ENCODE measurements around the gene VAC14. TPM values are rescaled to one million over a fixed set of nuclear protein-coding genes. Genes with fewer than 3 reads are reported as not detected.

The VAC14 gene
- total and polyA plus RNA-seq, 2 of the 8 experiments (the other 6 are each of a cell fraction or from before 2014, with no cell fraction given), result 56.0 to 108 TPM

GRCh38 chr16:70696952-70697593, 103.9 kb downstream of the VAC14 start:
- no peak overlapping the region for H3K27ac ChIP-seq (ENCODE audit: low read depth, low read length)
- no peaks in the 10 kb centered on the region for H3K79me2 ChIP-seq (ENCODE audit: control insufficient read depth in 1 of 2, insufficient read depth in 2 of 2, low read length in 2 of 2)
- H3K9ac ChIP-seq (replicated peaks in 1 of 4; ENCODE audit: extremely low read depth in 1 of 4, low read depth in 3 of 4, low read length in 3 of 4), result no peak overlapping the region
- no peak overlapping the region for H2BK20ac ChIP-seq (ENCODE audit: low read length)
- peak overlapping the region; percentile 75; the same call in 1 of the 2 replicates for H2BK5ac ChIP-seq (ENCODE audit: low read depth, low read length)
- ChIA-PET POLR2A (ENCODE audit: partially characterized antibody) (interaction anchor here (1.1 to 2.4 kb wide), 3 partner anchors 10 to 51 kb away, joined by 3 to 13 read pairs (median 4); no protein-coding TSS in a partner anchor), CTCF (ENCODE audit: partially characterized antibody) (interaction anchor here (1.2 to 3.3 kb wide), 4 partner anchors 15 to 43 kb away, joined by 3 to 15 read pairs (median 7); no protein-coding TSS in a partner anchor)
- no peak overlapping the region for H2AFZ ChIP-seq (ENCODE audit: low read length)
- peaks cover 5 to 27% (median 22%) of the 10 kb centered on the region in 4 experiments for H3K4me1 ChIP-seq (replicated peaks in 1 of 4; ENCODE audit: control insufficient read depth in 3 of 4, insufficient read depth in 4 of 4, low read length in 3 of 4)
- FAIRE-seq (no peak), DNase-seq (ENCODE audit: low read depth in 1 of 2, low spot score in 2 of 2) (no peak)
- no peak overlapping the region; the same call in none of the 2 replicates for H4K8ac ChIP-seq (ENCODE audit: extremely low read depth, insufficient read depth, low read length)
- H3K27me3 ChIP-seq (replicated peaks in 1 of 4; ENCODE audit: control insufficient read depth in 3 of 4, extremely low read depth in 1 of 4, insufficient read depth in 3 of 4, low read length in 3 of 4), result no peaks in the 10 kb centered on the region
- H3K9me3 ChIP-seq (ENCODE audit: insufficient read depth in 2 of 2, low read depth in 1 of 2, low read length in 1 of 2), result no peaks in the 10 kb centered on the region
- no peaks in the 10 kb centered on the region for H3K36me3 ChIP-seq (ENCODE audit: control insufficient read depth in 2 of 4, insufficient read depth in 4 of 4, low read length in 3 of 4)
- H2BK120ac ChIP-seq (replicated peaks; ENCODE audit: low read depth, low read length), result no peak overlapping the region
- H4K20me1 ChIP-seq (replicated peaks in 1 of 2; ENCODE audit: control insufficient read depth in 1 of 2, insufficient read depth in 2 of 2, low read length in 2 of 2), result no peaks in the 10 kb centered on the region
- no peaks in the 10 kb centered on the region for H3K23me2 ChIP-seq (ENCODE audit: low read depth, low read length)
- no peak overlapping the region for H3K23ac ChIP-seq (ENCODE audit: insufficient read length)
- no peak overlapping the region for H3K4ac ChIP-seq (replicated peaks; ENCODE audit: insufficient read length, low read depth, low read length)
- 0 out of 2 replicates have a peak overlapping the region, but pooled peaks have one; percentile 61 for H2BK15ac ChIP-seq (ENCODE audit: low read length)
- WGBS, 2 experiments (ENCODE audit: extremely low coverage in 1 of 2, insufficient coverage in 1 of 2, insufficient read length in 1 of 2, insufficient replicate concordance in 2 of 2, low coverage in 1 of 2, low lambda C conversion rate in 2 of 2, missing lambda C conversion rate in 1 of 2), result 88% methylated on average over 19 of the region's 19 CpGs; no CpG with 5 or more reads in 1 of the 2 experiments
- no peak overlapping the region for H3K14ac ChIP-seq (ENCODE audit: insufficient read length)
- no peak overlapping the region for H4K5ac ChIP-seq (ENCODE audit: insufficient read length, low read depth, low read length)
- TF ChIP-seq YY1 (IDR thresholded peaks at IDR 0.05; ENCODE audit: low read depth, low read length), result no peak
- no peak for TF ChIP-seq CREB1 (IDR thresholded peaks at IDR 0.05)
- no peak for TF ChIP-seq JUND (IDR thresholded peaks at IDR 0.05; ENCODE audit: low read length)
- no peak for TF ChIP-seq CBX5 (IDR thresholded peaks at IDR 0.05; ENCODE audit: low read depth, low read length)
- no peak for TF ChIP-seq E2F6 (IDR thresholded peaks at IDR 0.05)
- H3K56ac ChIP-seq (replicated peaks; ENCODE audit: insufficient read length, low read depth, low read length), result no peak overlapping the region
- no peak overlapping the region for H3K18ac ChIP-seq (ENCODE audit: extremely low read depth, low read length)
- no peak overlapping the region for H4K91ac ChIP-seq (replicated peaks; ENCODE audit: insufficient read length, low read length)
- H2AK5ac ChIP-seq (ENCODE audit: low read depth, low read length), result peak overlapping the region; percentile 16; the same call in 1 of the 2 replicates
- no peak overlapping the region for H2BK12ac ChIP-seq (ENCODE audit: low read depth, low read length)
- H3K4me2 ChIP-seq (ENCODE audit: insufficient read depth in 1 of 2, low read depth in 2 of 2, low read length in 2 of 2), result no peak overlapping the region
- no peak overlapping the region for H3K4me3 ChIP-seq (ENCODE audit: extremely low read depth in 1 of 4, insufficient read depth in 2 of 4, low read depth in 3 of 4, low read length in 4 of 4)
- H3K79me1 ChIP-seq (ENCODE audit: low read depth, low read length), result no peaks in the 10 kb centered on the region; the same call in 1 of the 2 replicates
